ENCODE measurements around the gene TMC7. TPM values are rescaled to one million over a fixed set of nuclear protein-coding genes. Genes with fewer than 3 reads are reported as not detected.
A peak's percentile ranks its signal among the peaks of the same experiment; 100 is the strongest.

Gene TMC7
- polyA plus RNA-seq, 6 donors from 2014 or later, result not detected

GRCh38 chr16:19106625-19107020, 122.9 kb downstream of the TMC7 start:
- no peaks in the 10 kb centered on the region for H3K9me3 Mint-ChIP-seq
- H3K4me3 Mint-ChIP-seq, result no peak overlapping the region
- H3K27me3 Mint-ChIP-seq, result peaks cover 0 to 15% (median under 1%) of the 10 kb centered on the region in 3 donors
- no peaks in the 10 kb centered on the region for H3K4me1 Mint-ChIP-seq
- ATAC-seq (ENCODE audit: low read depth in 2 of 2) (no peak), DNase-seq (no peak)
- H3K27ac Mint-ChIP-seq, result no peak overlapping the region
- no peaks in the 10 kb centered on the region for H3K36me3 Mint-ChIP-seq

DNA sequence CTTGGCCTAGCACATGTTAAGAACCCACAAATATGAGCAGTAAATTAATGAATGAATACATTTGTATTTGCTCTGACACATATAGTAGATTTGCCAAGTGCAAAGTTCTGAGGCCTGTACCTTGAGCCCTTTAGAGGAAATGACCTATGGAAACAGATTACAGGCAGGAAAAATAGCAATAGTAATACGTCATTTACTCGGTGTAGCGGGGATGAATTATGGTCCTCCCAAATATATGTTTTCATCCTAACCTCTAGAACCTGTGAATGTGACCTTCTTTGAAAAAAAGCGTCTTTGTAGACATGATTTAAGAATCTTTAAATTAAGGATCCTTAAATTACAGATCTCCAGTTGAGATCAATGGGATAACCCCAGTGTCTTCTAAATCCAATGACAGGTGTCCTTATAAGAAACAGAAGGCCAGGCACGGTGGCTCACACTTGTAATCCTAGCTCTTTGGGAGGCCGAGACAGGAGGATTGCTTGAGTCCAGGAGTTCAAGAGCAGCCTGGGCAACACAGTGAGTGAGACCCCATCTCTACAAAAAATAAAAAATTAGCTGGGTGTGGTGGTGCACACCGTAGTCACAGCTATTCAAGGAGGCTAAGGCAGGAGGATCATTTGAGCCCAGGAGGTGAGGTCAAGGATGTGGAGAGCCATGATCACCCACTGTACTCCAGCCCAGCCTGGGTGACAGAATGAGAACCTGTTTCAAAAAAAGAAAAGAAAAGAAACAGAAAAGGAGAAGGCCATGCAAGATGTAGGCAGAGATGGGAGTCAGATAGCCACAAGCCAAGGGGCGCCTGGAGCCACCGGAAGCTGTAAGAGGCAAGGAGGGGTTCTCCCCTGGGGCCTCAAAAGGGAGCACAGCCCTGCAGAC, 124.9 kb downstream of the TMC7 start:
- Mint-ChIP-seq H3K27me3 (peaks cover 6 to 29% (median 18%) of the 10 kb centered on the region in 3 donors), H3K4me3 (no peak overlapping the region), H3K36me3 (no peaks in the 10 kb centered on the region), H3K9me3 (peaks cover 0 to 4% (median 0%) of the 10 kb centered on the region in 7 donors), H3K4me1 (peaks cover 0 to 6% (median 0%) of the 10 kb centered on the region in 3 donors), H3K27ac (peak overlapping the region in 1 of 6 donors; percentile 9)
- no peak for ATAC-seq (ENCODE audit: low read depth in 2 of 2)
- DNase-seq, result no peak

- DNase-seq (no peak), ATAC-seq (ENCODE audit: low read depth in 2 of 2) (no peak)
- H3K27ac Mint-ChIP-seq, result no peak overlapping the region
- no peak overlapping the region for H3K4me3 Mint-ChIP-seq
- peaks cover 6 to 29% (median 19%) of the 10 kb centered on the region in 3 donors for H3K27me3 Mint-ChIP-seq
- H3K9me3 Mint-ChIP-seq, result peaks cover 0 to 4% (median 0%) of the 10 kb centered on the region in 7 donors
- peaks cover 0 to 6% (median 0%) of the 10 kb centered on the region in 3 donors for H3K4me1 Mint-ChIP-seq
- no peaks in the 10 kb centered on the region for H3K36me3 Mint-ChIP-seq
Observed at GRCh38 chr16:19109288-19109664, 125.5 kb downstream of the TMC7 start.

- Mint-ChIP-seq H3K9me3 (peaks cover 0 to 4% (median 0%) of the 10 kb centered on the region in 7 donors), H3K4me3 (no peak overlapping the region), H3K4me1 (peaks cover 0 to 6% (median 0%) of the 10 kb centered on the region in 3 donors), H3K36me3 (no peaks in the 10 kb centered on the region), H3K27me3 (peaks cover 6 to 33% (median 27%) of the 10 kb centered on the region in 3 donors), H3K27ac (no peak overlapping the region)
- DNase-seq (no peak), ATAC-seq (ENCODE audit: low read depth in 2 of 2) (no peak)
Observed at GRCh38 chr16:19110537-19111360, 127.0 kb downstream of the TMC7 start.

- ATAC-seq (ENCODE audit: low read depth in 2 of 2) (no peak), DNase-seq (no peak)
- H3K27me3 Mint-ChIP-seq, result peaks cover 6 to 33% (median 32%) of the 10 kb centered on the region in 3 donors
- peaks cover 0 to 4% (median 0%) of the 10 kb centered on the region in 7 donors for H3K9me3 Mint-ChIP-seq
- H3K27ac Mint-ChIP-seq, result no peak overlapping the region
- H3K36me3 Mint-ChIP-seq, result no peaks in the 10 kb centered on the region
- H3K4me3 Mint-ChIP-seq, result peak overlapping the region in 1 of 8 donors; percentile 79
- H3K4me1 Mint-ChIP-seq, result peaks cover under 1 to 7% (median 1%) of the 10 kb centered on the region in 3 donors
Observed at GRCh38 chr16:19112099-19112407, 128.3 kb downstream of the TMC7 start.

Other genes with a start within 250 kb of the TMC7 start
- 1,000 to 10,000 TPM; 1,634 to 3,499 (median 2,919) TPM for gene RPS15A, start 193.6 kb upstream of the TMC7 start, polyA plus RNA-seq (ENCODE audit: low read depth in 6 of 6)
- 100 to 1,000 TPM; 182 to 283 (median 211) TPM for gene ARL6IP1, start 182.4 kb upstream of the TMC7 start, polyA plus RNA-seq (ENCODE audit: low read depth in 6 of 6)
- gene SMG1, start 57.5 kb upstream of the TMC7 start, polyA plus RNA-seq (ENCODE audit: low read depth in 6 of 6), result 10 to 100 TPM; 13.4 to 28.7 (median 19.5) TPM
- gene COQ7, start 83.7 kb downstream of the TMC7 start, polyA plus RNA-seq (ENCODE audit: low read depth in 6 of 6), result 10 to 100 TPM; 21.5 to 50.0 (median 30.6) TPM
- under 1 TPM in 5 of 6 donors, not detected in 1; 0.27 to 0.95 (median 0.58) TPM for gene ITPRIPL2, start 130.0 kb downstream of the TMC7 start, polyA plus RNA-seq (ENCODE audit: low read depth in 6 of 6)
- 10 to 100 TPM; 23.6 to 51.9 (median 33.1) TPM for gene SYT17, start 184.3 kb downstream of the TMC7 start, polyA plus RNA-seq (ENCODE audit: low read depth in 6 of 6)

Data from naive B cell (primary cell).